Head of caudate nucleus (tissue), 42 donors: ENCODE data around the gene LENG9.
"Not testable (repeated sequence)": the region's sequence is repeated elsewhere in the genome, so short reads cannot be mapped to it uniquely, and the experiment has no call there.

Experiments
- DNase-seq, 42 donors: peaks; one replicate each; pipeline versions ENCODE4 v3.0.0 to v3.0.0-alpha.2; 2020 to 2021; ENCODE audit warnings: mixed read lengths in 7 of 42
- intact Hi-C: fragments of 100-400 bp; cut with DNase I; formaldehyde crosslinking; loops from one replicate; pipeline ENCODE4 v1.15.0; 2022

Gene LENG9

DNA sequence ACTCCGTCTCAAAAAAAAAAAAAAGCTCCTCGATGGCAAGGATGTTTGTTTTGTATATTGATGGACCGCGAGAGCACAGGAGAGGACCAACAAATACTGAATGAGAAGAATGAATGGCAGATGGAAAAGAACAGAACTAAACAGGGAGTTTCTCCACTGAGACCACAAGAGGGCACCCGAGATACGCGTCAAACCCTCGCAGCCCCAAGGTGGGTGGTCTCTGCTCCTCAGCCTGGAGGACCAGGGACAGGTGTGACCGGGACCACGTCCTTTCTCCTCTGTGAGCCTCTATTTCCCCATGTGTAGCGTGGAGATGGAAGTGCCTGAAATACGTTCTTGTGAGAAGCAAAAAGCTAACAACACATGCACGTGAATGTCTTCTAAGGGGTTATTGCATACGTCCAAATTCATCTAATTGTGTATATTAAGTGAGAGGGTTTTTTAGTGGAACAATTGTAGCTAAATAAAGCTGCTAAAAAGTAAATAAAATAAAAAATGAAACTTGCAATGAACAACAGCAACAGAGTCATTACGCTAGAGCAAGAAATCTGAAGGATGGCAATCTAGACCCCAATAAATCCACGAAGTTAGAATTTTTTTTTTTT is 17.9 kb upstream of the LENG9 start:
- intact Hi-C loops, result no loop called here
- DNase-seq, result peak in 30 of 42 donors; percentile 19 to 72 (median 50)

GRCh38 chr19:54480051-54480450 is 16.5 kb upstream of the LENG9 start:
- intact Hi-C loops, result no loop called here
- no peak for DNase-seq

- DNase-seq, result peak in 13 of 42 donors; percentile 16 to 66 (median 34)
- intact Hi-C loops, result loop anchor here (10.0 kb wide), 1 partner anchor 196 kb away; no protein-coding TSS in a partner anchor
Observed at GRCh38 chr19:54478677-54479266, 15.2 kb upstream of the LENG9 start.

GRCh38 chr19:54477650-54478049 is 14.1 kb upstream of the LENG9 start:
- intact Hi-C loops, result loop anchor here (10.0 kb wide), 1 partner anchor 197 kb away; no protein-coding TSS in a partner anchor
- no peak for DNase-seq

DNA sequence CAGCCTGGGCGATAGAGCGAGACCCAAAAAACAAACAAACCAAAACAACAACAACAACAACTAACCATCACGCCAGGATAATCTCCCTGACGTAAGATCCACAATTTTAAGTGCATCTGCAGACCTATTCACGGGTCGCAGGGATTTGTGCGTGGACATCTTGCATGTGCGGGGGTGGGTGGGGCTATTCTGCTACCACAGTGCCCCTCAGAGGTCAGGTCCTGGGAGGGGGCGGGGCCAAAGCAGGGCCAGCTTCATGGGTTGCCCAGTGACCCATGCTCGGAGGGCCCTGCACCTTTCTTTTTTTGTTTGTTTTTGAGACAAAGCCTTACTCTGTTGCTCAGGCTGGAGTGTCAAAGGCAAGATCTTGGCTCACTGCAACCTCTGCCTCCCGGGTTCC is 12.1 kb upstream of the LENG9 start:
- intact Hi-C loops, result loop anchor here (10.0 kb wide), 1 partner anchor 199 kb away; no protein-coding TSS in a partner anchor
- DNase-seq, result no peak

- peak in 1 of 42 donors; percentile 20 for DNase-seq
- intact Hi-C loops, result loop anchor here (10.0 kb wide), 1 partner anchor 201 kb away; no protein-coding TSS in a partner anchor
Observed at GRCh38 chr19:54473892-54474372, 10.4 kb upstream of the LENG9 start.

- intact Hi-C loops, result loop anchor here (10.0 kb wide), 1 partner anchor 202 kb away; no protein-coding TSS in a partner anchor
- DNase-seq, result peak in 1 of 42 donors; percentile 32
Observed at GRCh38 chr19:54473071-54473891, 9.7 kb upstream of the LENG9 start, which contains the start of gene CDC42EP5. CDC42EP5 (minus strand) TSS chr19:54473296; CDS start chr19:54465547, 7,749 bp downstream.

GRCh38 chr19:54470991-54471782 is 7.6 kb upstream of the LENG9 start:
- intact Hi-C loops, result loop anchor here (10.0 kb wide), 1 partner anchor 204 kb away; no protein-coding TSS in a partner anchor
- DNase-seq, result peak; percentile 25 to 84 (median 60)

DNA sequence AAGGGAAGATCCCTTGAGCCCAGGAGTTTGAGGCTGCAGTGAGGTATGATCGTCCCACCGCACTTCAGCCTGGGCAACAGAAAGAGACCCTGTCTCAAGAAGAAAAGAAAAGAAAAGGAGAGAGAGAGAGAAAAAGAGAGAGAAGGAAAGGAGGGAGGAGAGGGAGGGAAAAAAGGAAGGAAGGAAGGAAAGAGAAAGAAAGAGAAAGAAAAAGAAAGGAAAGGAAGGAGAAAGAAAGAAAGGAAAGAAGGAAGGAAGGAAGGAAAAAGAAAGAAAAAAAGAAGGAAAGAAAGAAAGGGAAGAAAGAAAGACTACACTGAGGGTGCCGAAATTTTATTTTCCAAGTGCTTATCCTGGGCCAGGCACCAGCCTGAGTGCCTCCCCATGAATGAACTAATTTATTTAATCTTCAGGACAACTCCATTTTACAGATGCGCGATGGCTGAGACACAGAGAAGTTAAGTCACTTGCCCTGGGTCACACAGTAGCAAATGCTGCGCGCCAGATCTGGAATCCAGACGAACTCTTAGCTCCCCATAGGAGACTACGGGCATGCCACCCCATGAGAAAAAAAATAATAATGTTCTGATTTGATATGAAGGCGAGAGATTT is 6.8 kb upstream of the LENG9 start:
- DNase-seq, result peak in 1 of 42 donors; percentile 21
- intact Hi-C loops, result loop anchor here (10.0 kb wide), 1 partner anchor 204 kb away; no protein-coding TSS in a partner anchor

DNA sequence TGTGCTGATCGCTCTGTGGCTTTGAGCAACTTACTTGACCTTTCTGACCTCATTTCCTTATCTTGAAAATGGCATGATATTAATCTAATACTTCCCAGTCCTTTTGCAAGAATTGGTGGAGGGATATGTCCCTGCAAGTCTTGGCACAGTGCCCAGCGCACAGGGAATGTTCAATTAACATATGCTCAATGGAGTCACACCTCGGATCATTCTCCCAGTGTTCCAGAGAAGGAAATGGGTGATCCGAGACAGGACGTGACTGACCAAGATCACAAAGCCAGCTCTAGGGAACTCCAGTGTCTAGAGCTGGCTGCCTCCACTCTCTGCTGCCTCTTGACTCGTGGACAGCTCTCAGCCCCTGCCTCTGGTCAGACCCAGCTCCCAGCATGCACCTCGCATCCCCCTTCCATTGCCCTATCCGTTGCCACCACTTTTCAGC is 5.9 kb upstream of the LENG9 start:
- intact Hi-C loops, result no loop called here
- peak in 1 of 42 donors; percentile 18 for DNase-seq

DNA sequence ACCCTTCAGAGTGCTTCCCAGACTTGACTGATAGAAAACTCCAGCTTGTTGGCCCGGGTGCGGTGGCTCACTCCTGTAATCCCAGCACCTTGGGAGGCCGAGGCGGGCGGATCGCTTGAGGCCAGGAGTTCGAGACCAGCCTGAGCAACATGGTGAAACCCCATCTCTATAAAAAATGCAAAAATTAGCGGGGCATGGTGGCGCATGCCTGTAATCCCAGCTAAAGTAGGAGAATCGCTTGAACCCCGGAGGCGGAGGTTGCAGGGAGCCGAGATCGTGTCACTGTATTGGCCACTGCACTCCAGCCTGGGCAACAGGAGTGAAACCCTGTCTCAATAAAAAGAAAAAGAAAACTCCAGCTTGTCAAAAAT is 2.5 kb upstream of the LENG9 start:
- intact Hi-C loops, result not testable (repeated sequence)

DNA sequence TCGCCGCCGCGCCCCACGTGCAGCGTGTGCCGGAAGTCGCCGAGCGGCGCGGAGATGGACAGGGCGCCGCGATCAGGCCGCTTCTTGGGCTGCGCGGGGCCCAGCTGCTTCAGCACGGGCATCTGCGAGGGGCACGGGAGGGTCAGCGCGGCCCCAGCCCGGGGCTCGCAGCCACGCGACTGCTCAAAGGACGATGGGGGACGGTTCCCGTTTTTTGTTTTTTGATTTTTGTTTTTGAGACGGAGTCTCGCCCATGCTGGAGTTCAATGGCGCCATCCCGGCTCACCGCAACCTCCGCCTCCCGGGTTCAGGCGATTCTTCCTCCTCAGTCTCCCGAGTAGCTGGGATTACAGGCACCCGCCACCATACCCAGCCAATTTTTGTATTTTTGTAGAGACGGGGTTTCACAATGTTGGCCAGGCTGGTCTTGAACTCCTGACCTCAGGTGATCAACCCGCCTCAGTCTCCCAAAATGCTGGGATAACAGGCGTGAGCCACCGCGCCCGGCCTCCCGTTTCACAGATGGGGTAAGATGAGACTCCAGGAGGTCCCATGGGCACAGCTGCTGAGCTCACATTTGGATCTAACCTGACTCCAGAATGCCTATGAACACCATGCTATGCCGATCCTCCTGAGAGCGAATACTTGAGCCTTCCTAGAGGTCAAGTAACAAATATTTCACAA is 2.0 kb upstream of the LENG9 start:
- intact Hi-C loops, result no loop called here
- peak in 2 of 42 donors; percentile 10 to 29 for DNase-seq

More for the DNA sequence above, 2.5 kb upstream of the LENG9 start:
- peak in 2 of 42 donors; percentile 1 to 9 for DNase-seq

DNA sequence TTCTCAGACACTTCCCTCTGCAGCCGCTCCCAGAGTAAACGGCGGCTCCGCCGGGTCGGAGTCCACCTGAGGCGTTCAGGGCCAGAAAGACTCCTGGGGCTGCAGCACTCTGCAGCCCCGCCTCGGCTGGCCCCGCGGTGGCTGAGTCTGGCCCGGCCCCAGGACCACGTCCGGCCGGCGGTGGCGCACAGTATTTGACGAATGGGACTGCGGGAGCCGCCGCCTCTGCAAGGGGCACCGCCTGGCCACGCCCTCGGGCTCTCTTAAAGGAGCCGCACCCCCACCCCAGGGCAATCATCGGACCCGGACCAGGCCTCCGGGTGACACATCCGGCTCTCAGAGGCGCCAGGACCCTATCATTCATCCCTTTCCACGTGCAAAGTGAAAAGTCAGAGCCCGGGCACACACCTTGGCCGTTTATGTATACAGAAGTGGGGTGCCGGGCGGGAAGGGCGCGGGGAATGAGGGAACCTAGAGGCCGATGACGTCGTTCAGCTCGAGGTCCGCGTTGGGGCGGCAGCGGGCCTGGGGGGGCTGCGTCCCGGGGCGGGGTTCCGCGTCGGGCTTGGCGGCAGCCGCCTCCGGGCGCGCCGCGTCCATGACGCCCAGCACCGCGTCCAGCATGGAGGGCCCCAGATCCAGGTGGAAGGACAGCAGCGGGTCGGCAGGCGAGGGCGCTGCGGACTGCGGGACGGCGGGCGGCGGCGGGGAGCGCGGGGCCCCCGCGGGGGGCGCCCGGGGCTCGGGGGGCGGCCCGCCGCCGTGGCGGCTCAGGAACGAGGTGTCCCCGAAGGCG is 1.2 kb upstream of the LENG9 start:
- intact Hi-C loops, result no loop called here
- DNase-seq, result peak; percentile 66 to 94 (median 83)

DNA sequence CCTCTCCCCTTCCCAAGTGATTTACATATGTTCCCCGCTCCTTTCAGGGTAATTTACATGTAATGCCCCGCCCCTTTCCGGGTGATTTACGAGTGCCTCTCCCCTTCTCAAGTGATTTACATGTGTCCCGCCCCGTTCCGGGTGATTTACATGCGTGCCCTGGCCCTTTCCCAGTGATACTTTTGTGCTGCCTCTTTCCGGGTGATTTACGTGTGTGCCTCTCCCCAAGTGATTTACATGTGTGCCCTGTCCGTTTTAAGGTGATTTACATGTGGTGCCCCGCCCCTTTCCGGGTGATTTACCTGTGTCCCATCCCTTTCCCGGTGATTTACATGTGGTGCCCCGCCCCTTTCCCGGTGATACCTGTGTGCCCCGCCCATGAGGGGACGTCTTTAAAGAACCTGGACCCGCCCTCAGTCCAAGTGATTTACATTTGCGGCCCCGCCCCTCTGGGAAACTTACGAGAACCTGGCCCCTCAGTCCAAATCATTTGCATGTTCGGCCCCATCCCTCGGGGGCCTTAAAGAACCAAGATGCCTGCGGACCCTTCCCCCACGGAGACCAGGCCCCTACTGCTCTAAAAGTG is 559 bp upstream of the LENG9 start:
- intact Hi-C loops, result no loop called here

DNA sequence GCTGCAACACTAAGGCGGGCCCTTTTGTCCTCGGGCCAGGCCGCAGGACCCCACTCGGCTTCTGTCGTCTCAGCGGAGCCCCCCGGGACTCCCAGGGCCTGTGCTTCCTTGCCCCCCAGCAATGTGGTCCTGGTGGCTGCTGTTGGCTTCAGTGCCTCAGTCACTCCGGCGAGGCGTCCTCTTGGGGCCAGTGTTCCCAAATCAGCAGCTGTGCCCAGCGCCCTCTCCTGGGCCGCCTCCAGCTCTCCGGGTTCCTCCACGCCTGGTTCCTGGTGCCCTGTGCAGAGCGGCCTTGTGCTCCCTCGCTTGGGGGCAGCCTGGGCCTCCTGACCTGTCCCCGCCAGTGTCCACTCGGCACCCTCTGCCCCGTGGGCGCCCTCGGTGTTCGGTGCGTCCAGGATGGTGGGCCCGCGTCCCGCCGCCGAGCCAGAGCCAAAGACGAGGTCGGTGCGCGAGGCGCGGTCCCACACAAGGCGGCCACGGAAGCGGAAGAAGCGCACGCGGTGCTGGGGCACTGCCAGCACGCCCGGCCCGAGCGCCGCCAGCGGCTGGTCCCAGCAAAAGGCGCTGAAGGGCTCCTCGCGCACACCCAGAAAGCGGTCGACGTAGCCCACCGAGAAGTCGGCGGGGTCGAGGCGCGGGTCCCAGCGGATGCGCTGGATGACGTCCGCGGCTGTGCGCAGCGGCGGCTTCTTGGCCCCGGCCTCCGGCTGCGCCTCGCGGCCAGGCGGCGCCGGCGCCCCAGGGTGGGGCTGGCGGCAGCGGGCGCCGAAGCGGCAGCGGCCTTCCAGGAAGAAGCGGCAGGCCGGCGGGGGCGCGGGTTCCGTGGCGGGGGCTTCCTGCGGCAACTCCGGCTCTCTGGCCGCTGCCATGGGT is 685 bp downstream of the LENG9 start:
- DNase-seq, result peak in 41 of 42 donors; percentile 33 to 78 (median 53)
- intact Hi-C loops, result no loop called here

More for the DNA sequence above, 559 bp upstream of the LENG9 start:
- DNase-seq, result peak in 41 of 42 donors; percentile 20 to 84 (median 56)
